Astrocyte (in vitro differentiated cells and primary cell): ENCODE measurements around the gene AP1M1.

Source experiments
- EZH2 ChIP-seq: IDR thresholded peaks from 2 replicates; pipeline ENCODE4 v1.6.1; 2012; ENCODE audit warnings: mild to moderate bottlenecking, low read length, inconsistent platforms; ENCODE audit not compliant: insufficient read depth
- TF ChIP-seq, protein P1 (sequence below): IDR thresholded peaks from 2 replicates; pipeline ENCODE4 v1.5.1; 2011; ENCODE audit warnings: low read depth, mild to moderate bottlenecking, inconsistent platforms, low read length, moderate library complexity; ENCODE audit not compliant: insufficient read depth

GRCh38 chr19:16197622-16198369 is at the start of gene AP1M1:
- TF ChIP-seq, protein P1, sequence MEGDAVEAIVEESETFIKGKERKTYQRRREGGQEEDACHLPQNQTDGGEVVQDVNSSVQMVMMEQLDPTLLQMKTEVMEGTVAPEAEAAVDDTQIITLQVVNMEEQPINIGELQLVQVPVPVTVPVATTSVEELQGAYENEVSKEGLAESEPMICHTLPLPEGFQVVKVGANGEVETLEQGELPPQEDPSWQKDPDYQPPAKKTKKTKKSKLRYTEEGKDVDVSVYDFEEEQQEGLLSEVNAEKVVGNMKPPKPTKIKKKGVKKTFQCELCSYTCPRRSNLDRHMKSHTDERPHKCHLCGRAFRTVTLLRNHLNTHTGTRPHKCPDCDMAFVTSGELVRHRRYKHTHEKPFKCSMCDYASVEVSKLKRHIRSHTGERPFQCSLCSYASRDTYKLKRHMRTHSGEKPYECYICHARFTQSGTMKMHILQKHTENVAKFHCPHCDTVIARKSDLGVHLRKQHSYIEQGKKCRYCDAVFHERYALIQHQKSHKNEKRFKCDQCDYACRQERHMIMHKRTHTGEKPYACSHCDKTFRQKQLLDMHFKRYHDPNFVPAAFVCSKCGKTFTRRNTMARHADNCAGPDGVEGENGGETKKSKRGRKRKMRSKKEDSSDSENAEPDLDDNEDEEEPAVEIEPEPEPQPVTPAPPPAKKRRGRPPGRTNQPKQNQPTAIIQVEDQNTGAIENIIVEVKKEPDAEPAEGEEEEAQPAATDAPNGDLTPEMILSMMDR = no peak
- no peak for TF ChIP-seq EZH2
